GM10266 (cell line): ENCODE data around the gene CFP.

Experiments
- DNase-seq: peaks from one replicate; pipeline ENCODE4 v3.0.0; 2012; ENCODE audit errors: extremely low spot score
- TF ChIP-seq, protein P1 (sequence below): IDR thresholded peaks from 2 replicates; pipeline ENCODE4 v1.5.1; 2012; ENCODE audit warnings: mild to moderate bottlenecking, low read depth; ENCODE audit not compliant: control insufficient read depth, insufficient read depth; ENCODE audit errors: missing control alignments

CFP gene

DNA sequence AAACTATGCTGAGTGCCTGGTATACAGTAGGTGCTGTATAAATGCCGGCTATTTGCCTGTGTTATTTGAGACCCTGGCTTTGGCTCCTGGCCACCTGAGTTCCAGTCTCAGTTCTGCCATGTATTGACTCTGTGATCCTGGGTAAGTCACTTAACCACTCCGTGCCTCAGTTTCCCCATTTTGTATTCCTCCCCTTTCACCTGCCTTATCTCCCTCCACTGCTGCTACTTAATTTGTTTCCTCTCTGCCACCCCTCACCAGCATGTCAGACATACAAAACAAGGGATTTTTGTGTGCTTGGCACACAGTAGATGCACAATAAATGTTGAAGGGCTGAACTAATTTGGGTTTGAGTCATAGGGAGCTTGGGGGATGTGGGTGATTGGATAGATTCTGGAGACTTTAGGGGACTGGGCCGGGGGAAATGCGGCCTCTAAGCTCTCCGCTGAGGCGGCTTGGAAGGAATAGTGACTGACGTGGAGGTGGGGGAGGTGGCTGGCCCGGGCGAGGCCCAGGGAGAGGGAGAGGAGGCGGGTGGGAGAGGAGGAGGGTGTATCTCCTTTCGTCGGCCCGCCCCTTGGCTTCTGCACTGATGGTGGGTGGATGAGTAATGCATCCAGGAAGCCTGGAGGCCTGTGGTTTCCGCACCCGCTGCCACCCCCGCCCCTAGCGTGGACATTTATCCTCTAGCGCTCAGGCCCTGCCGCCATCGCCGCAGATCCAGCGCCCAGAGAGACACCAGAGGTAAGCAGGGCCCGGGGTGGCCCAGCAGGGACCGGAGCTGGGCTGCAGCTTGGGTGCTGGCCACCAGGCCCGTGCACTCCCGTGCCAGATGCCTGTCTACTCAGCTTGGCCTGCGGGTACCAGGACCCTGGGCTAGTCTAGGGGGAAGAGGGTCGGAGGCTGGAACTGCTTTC is 47.7 kb downstream of the CFP start, which contains the start of gene TIMP1:
Gene TIMP1 (plus strand): TSS at position 706 of the 917 bp plus-strand sequence. CDS start 980 bp downstream, outside the sequence.
- DNase-seq, result peak; percentile 80

DNA sequence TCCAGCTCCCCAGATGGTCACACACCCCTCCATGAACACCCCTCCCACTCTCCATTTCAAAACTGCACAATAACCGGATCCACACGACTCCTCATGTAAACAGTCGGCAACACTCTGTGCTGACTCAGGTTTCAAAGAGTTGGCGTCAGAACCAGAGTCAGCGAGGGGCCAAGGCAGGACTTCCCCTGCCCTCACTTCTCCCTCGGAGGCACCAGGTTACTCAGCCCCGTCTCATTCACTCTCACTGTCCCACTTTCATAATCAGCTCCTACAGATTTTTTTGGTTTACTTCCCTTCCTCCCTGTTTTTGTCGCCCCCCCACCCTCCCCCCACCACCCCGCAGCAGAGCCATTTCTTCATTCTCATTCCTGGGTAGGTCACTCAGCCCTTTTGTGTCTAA is 50.2 kb downstream of the CFP start:
- peak; percentile 59 for DNase-seq
- TF ChIP-seq, protein P1, sequence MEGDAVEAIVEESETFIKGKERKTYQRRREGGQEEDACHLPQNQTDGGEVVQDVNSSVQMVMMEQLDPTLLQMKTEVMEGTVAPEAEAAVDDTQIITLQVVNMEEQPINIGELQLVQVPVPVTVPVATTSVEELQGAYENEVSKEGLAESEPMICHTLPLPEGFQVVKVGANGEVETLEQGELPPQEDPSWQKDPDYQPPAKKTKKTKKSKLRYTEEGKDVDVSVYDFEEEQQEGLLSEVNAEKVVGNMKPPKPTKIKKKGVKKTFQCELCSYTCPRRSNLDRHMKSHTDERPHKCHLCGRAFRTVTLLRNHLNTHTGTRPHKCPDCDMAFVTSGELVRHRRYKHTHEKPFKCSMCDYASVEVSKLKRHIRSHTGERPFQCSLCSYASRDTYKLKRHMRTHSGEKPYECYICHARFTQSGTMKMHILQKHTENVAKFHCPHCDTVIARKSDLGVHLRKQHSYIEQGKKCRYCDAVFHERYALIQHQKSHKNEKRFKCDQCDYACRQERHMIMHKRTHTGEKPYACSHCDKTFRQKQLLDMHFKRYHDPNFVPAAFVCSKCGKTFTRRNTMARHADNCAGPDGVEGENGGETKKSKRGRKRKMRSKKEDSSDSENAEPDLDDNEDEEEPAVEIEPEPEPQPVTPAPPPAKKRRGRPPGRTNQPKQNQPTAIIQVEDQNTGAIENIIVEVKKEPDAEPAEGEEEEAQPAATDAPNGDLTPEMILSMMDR, result no peak

More for the DNA sequence above, 47.7 kb downstream of the CFP start, which contains the start of gene TIMP1:
- TF ChIP-seq, protein P1, result no peak

DNA sequence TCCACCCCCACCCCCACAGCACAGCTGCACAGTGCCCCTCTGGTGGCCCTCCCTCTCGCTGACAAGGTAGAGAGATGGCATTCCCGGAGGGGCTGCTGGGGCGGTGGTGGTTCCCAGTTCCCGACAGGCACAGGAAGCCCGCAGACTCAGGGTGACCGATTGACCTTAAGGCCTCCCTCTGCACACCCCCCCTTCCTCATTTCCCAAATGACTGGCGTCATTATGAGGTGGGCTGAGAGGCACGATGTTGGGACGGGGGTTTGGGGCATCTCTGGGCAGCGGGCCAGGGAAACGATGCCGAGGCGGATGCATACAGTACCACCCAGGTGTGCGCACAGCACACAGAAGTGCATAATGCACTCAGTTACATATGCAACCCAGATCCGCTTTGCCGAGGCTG is 51.0 kb downstream of the CFP start:
- TF ChIP-seq, protein P1, result no peak
- no peak for DNase-seq

DNA sequence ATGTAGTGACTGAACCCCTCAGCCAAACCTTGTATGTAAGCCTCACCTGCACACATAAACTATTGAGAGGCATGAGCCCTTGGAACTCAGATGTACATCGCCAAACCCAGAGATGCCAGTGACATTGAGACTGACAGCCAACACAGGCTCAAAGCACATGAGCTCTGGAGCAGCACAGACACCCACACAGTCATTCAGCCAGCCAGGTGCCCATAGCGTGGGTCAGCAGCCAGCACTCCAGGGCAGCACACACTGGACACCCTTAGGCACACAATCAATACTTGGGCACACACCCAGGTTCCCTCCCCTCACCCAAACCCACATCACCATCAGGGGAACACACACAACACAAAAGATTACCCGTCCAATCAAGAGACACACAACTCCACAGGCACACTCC is 51.8 kb downstream of the CFP start:
- no peak for DNase-seq
- TF ChIP-seq, protein P1, result no peak

DNA sequence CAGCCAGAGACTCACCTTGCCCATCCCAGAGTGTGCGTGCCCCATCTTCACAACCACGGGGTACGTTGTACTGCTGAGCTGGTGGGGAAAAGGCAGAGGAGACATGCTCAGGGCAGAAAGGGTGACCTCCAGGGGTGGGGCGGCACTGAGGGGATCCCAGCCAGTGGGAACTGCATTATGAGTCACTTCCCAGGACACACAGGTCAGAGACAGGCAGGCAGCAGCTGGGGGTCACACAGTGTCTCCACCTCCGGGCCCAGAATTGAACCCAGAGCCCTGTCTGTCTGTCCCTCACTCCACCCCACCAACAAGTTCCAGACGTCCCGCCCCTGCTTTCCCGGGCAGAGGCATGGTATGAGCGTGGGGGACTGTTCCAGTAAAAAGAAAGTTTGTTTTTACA is 52.3 kb downstream of the CFP start:
- TF ChIP-seq, protein P1, result no peak
- DNase-seq, result no peak

DNA sequence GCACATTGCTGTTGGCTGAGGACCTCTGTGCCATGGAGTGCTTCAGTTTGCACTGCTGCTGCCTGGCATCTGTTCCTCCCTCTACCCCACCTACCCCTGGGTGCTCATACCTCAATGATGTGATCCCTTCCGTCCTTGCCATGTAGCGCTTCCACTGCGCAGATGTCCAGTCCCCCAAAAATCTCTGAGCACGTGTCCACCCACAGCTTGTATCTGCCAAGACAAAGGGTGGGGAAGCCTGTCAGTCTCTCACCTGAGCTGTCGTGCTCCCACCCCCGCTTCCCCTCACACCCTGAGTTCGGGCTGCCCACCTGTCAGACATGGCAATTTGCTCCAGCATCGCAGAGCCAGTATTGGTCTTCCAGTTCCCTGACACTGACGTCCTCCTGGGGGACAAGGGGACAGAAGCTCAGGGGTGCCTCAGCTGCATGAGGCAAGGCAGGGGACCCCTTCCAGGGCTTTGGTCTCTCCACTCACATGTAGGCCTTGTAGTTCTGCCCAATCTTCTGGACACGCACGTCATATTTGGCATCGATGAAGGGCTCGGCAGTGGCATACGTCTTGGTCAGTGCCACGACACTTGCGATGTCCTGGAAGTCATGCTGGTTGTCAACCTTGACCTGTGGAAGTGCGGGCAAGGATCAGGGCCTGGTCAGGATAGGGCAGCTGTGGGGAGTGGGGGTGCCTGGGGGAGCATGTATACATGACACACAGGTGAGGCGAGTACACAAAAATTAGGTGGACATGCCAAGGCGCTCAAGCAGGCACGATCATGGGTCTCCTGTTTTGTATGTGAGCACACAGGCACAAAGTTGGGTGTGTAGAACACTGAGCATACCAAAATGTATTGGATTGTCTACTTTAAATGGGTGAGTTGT is 53.5 kb downstream of the CFP start:
- no peak for DNase-seq
- TF ChIP-seq, protein P1, result no peak
